Immature natural killer cell (primary cell): ENCODE data around the gene DNAJC21. TPM values are rescaled to one million over a fixed set of nuclear protein-coding genes. Genes with fewer than 3 reads are reported as not detected.
"Not testable (repeated sequence)": the region's sequence is repeated elsewhere in the genome, so short reads cannot be mapped to it uniquely, and the experiment has no call there.

Experiments used
- DNase-seq, 3 donors: peaks; one replicate each; pipeline ENCODE4 v3.0.0; 2022; ENCODE audit warnings: mixed read lengths in 1 of 3
- H3K27ac Mint-ChIP-seq, 6 donors: one replicate each; pipeline ENCODE4 v1.8.0; 2020; ENCODE audit warnings: mixed read lengths in 6 of 6, mild to moderate bottlenecking in 5 of 6, inconsistent platforms in 4 of 6, moderate library complexity in 3 of 6
- H3K27me3 Mint-ChIP-seq, 3 donors: one replicate each; pipeline ENCODE4 v1.8.0; 2020 to 2021; ENCODE audit warnings: low read depth in 3 of 3, mild to moderate bottlenecking in 3 of 3, mixed read lengths in 3 of 3, moderate library complexity in 3 of 3, inconsistent platforms in 1 of 3
- H3K36me3 Mint-ChIP-seq, 3 donors: one replicate each; pipeline ENCODE4 v1.8.0; 2020; ENCODE audit warnings: mixed read lengths in 3 of 3, inconsistent platforms in 2 of 3, mild to moderate bottlenecking in 2 of 3
- H3K4me1 Mint-ChIP-seq, 2 donors: one replicate each; pipeline ENCODE4 v1.8.0; 2020; ENCODE audit warnings: inconsistent platforms in 2 of 2, mild to moderate bottlenecking in 2 of 2, mixed read lengths in 2 of 2, moderate library complexity in 1 of 2
- H3K4me3 Mint-ChIP-seq, 5 donors: one replicate each; pipeline ENCODE4 v1.8.0; 2020; ENCODE audit warnings: mild to moderate bottlenecking in 5 of 5, mixed read lengths in 5 of 5, inconsistent platforms in 3 of 5, moderate library complexity in 3 of 5
- H3K9me3 Mint-ChIP-seq, 6 donors: one replicate each; pipeline ENCODE4 v1.8.0; 2020; ENCODE audit warnings: mild to moderate bottlenecking in 6 of 6, mixed read lengths in 6 of 6, inconsistent platforms in 4 of 6, moderate library complexity in 3 of 6
- polyA plus RNA-seq, 3 donors: library from polyadenylated mRNA; unstranded; fragments of 300-500 nt; fragmentation: Illumina TruSeq; gene quantifications; one replicate each; pipeline ENCODE4 v1.2.3, GENCODE V29; 2021

The DNAJC21 gene
- polyA plus RNA-seq, 3 donors from 2014 or later: 11.9 to 19.9 (median 15.2) TPM

DNA sequence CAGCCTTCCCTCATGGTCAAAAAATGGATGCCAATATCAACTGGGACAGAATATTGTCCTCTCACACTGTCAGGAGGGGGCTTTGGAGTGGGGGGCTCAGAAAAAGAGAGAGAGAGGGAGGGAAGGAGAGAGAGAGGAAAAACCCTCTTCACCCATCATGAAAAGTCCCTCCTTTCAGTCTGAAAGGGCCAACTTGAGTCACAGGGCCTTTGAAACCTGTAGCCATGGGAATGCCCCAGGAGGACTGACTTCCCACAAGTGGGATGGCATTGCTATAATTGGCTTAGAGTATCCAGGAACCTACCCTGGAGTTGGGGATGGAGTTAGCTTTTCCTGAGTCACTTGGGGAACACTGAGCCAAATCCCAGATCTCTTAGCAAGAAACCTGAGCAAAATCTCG, 41.2 kb downstream of the DNAJC21 start:
- H3K4me3 Mint-ChIP-seq: no peak overlapping the region
- H3K4me1 Mint-ChIP-seq: no peaks in the 10 kb centered on the region
- H3K36me3 Mint-ChIP-seq: peaks cover 4 to 19% (median 13%) of the 10 kb centered on the region in 3 donors
- no peak for DNase-seq
- peaks cover 0 to 4% (median 0%) of the 10 kb centered on the region in 6 donors for H3K9me3 Mint-ChIP-seq
- H3K27me3 Mint-ChIP-seq: peaks cover 0 to 3% (median 0%) of the 10 kb centered on the region in 3 donors
- no peak overlapping the region for H3K27ac Mint-ChIP-seq

DNA sequence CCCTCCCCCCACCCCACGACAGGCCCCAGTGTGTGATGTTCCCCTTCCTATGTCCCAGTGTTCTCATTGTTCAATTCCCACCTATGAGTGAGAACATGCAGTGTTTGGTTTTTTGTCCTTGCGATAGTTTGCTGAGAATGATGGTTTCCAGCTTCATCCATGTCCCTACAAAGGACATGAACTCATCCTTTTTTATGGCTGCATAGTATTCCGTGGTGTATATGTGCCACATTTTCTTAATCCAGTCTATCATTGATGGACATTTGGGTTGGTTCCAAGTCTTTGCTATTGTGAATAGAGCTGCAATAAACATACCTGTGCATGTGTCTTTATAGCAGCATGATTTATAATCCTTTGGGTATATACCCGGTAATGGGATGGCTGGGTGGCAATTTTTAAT, 42.3 kb downstream of the DNAJC21 start:
- not testable (repeated sequence) for H3K4me1 Mint-ChIP-seq, H3K36me3 Mint-ChIP-seq, DNase-seq, H3K4me3 Mint-ChIP-seq, H3K9me3 Mint-ChIP-seq, H3K27ac Mint-ChIP-seq, H3K27me3 Mint-ChIP-seq

DNA sequence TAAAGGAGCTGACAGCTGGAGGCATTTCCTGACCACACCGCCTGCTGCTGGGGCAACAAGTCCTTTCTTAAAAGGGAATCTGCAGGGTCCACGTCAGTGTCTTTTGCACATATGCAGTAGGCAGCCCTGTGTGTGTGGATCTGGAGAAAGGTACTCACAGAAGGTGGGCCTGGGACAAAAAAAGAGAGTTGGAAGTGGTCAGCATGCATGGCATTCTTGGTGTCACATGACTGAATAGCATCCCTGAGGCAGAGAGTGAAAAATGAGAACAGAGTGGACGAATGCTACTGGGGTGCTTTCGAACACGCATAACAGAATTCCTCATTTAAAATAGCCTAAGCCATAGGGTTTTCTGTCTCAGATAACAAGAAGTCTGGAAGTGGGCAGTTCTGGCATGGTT, 47.0 kb downstream of the DNAJC21 start:
- no peaks in the 10 kb centered on the region for H3K36me3 Mint-ChIP-seq
- peaks cover 0 to 2% (median 2%) of the 10 kb centered on the region in 3 donors for H3K27me3 Mint-ChIP-seq
- peaks cover 0 to 3% (median 0%) of the 10 kb centered on the region in 6 donors for H3K9me3 Mint-ChIP-seq
- no peak overlapping the region for H3K27ac Mint-ChIP-seq
- no peaks in the 10 kb centered on the region for H3K4me1 Mint-ChIP-seq
- H3K4me3 Mint-ChIP-seq: no peak overlapping the region
- no peak for DNase-seq

DNA sequence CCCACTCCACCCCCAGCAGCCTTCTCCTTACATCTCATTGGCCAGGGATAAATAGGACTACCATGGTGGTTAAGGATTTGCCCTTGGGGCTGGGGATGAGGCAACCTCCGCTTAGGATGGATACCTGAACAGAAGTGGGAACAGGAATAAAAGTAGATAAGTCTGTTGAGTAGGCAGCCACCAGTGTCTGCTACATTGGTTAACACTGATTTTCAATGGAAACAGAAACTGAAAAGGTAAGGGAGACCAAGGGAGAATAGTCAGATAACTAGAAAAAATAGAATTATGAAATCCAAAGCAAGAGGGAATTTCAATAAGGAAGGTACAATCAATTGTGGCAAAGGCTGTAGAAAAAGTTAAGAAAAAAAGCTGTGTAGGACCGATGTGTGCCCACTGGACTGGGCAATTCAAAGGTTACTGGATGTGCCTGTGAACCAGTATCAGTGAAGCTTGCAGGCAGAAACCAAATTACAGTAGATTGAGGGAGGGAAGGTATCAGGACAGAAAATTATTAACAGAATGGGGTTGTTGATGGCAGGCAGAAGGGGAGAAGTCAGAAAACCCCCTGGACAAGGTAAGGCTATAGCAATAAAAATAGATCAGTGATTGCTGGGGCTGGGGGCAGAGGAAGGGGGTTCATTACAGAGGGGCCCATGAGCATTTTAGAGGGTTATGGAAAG, 48.7 kb downstream of the DNAJC21 start:
- Mint-ChIP-seq H3K27me3 (peaks cover 0 to 2% (median 2%) of the 10 kb centered on the region in 3 donors), H3K9me3 (peaks cover 0 to 6% (median 0%) of the 10 kb centered on the region in 6 donors), H3K4me1 (no peaks in the 10 kb centered on the region), H3K36me3 (no peaks in the 10 kb centered on the region), H3K4me3 (no peak overlapping the region), H3K27ac (no peak overlapping the region)
- no peak for DNase-seq

DNA sequence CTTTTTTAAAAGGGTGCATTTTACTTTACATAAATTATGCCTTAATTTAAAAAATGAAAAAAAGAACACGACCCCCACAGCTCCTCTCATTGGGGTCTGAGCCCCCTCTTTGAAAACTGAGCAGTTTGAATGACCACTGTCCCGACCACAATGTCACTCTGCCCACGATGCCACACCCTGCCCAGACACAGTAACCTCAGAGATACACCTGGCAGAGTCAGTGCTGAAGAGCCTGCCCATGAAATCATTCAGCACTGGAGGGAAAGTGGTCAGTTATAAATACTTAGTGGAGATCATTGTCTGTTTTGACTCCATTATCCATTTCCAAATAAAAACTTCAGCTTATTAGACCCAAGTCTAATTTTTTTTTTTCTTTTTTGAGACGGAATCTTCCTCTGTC, 49.3 kb downstream of the DNAJC21 start:
- Mint-ChIP-seq H3K4me1 (no peaks in the 10 kb centered on the region), H3K27me3 (peaks cover 0 to 2% (median 2%) of the 10 kb centered on the region in 3 donors), H3K27ac (no peak overlapping the region), H3K4me3 (no peak overlapping the region), H3K36me3 (no peaks in the 10 kb centered on the region), H3K9me3 (peaks cover 0 to 6% (median 0%) of the 10 kb centered on the region in 6 donors)
- no peak for DNase-seq

DNA sequence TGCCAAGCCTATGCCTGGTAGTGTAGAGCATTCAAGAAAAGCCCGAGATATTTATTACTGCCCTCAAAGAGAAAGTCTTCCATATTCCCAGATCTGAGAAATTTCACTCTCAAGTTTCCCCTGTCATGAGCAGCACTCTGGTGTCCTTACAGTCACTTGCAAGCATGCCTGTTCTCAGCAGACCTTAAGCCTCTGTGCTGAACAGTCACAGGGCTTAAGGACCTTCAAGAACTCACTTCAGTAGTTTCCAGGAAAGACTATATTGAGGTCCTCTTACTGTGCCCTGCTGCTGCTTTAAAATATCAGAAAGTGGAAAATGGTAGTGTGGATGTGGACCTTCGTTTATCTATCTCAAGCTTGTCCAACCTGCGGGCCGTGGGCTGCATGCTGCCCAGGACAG, 53.5 kb downstream of the DNAJC21 start:
- Mint-ChIP-seq H3K9me3 (peaks cover 5 to 24% (median 18%) of the 10 kb centered on the region in 6 donors), H3K27ac (no peak overlapping the region), H3K27me3 (peaks cover 0 to 7% (median 3%) of the 10 kb centered on the region in 3 donors), H3K4me1 (no peaks in the 10 kb centered on the region), H3K4me3 (no peak overlapping the region), H3K36me3 (peaks cover 0 to 9% (median 6%) of the 10 kb centered on the region in 3 donors)
- no peak for DNase-seq

DNA sequence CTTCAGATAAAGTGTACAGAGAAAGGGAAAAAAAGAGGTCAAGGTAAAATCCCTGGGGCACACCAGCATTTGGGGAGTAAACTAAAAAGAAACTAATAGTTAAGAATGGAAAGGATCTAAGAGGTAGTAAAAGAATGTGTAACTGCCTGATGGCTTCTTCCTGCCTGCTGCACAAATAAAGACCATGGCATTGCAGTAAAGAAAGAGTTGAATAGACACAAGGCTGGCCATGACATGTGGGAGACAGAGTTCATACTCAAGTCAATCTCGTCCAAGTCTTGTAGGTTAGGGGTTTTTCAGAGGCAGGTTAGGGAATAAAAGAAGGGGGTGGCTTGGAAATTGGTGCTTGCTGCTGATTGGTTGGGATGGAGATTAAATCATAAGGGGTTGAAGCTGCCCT, 57.6 kb downstream of the DNAJC21 start:
- H3K4me1 Mint-ChIP-seq: no peaks in the 10 kb centered on the region
- no peak overlapping the region for H3K27ac Mint-ChIP-seq
- peaks cover 0 to 9% (median 6%) of the 10 kb centered on the region in 3 donors for H3K36me3 Mint-ChIP-seq
- DNase-seq: no peak
- no peak overlapping the region for H3K4me3 Mint-ChIP-seq
- H3K27me3 Mint-ChIP-seq: peaks cover 4 to 12% (median 9%) of the 10 kb centered on the region in 3 donors
- peaks cover 0 to 25% (median 18%) of the 10 kb centered on the region in 6 donors for H3K9me3 Mint-ChIP-seq

DNA sequence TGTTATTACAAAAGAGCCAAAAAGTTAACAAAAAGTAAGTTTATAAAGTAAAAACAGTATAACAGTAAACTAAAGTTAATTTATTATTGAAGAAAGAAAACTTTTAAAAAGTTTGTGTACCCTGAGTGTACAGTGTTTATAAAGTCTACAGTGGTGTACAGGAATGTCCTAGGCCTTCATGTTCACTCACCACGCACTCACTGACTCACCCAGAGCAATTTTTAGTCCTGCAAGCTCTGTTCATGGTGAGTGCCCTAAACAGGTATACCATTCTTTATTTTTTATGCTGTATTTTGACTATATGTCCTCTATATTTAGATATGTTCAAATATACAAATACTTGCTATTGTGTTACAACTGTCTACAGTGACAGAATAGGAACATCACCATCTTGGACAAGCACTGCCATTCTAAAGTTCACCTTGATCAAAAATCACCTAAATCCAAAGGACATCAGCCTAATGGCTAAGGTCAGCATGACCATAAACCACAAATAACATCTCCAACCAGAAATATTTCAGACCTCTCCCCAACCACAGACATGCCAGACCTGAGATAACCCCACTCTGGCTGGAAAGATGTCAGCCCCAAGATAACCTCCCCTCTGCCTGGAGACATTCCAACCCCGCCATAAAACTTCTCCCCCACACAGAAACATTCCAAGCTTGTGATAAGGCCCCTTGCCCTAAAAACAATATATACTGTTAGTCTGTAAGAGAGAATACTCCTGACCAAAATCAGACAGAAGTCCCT, 62.3 kb downstream of the DNAJC21 start:
- no peak for DNase-seq
- peaks cover 0 to 13% (median 10%) of the 10 kb centered on the region in 6 donors for H3K9me3 Mint-ChIP-seq
- no peak overlapping the region for H3K27ac Mint-ChIP-seq
- no peak overlapping the region for H3K4me3 Mint-ChIP-seq
- peaks cover 6 to 12% (median 8%) of the 10 kb centered on the region in 3 donors for H3K27me3 Mint-ChIP-seq
- H3K36me3 Mint-ChIP-seq: peaks cover 0 to 7% (median 4%) of the 10 kb centered on the region in 3 donors
- no peaks in the 10 kb centered on the region for H3K4me1 Mint-ChIP-seq

DNA sequence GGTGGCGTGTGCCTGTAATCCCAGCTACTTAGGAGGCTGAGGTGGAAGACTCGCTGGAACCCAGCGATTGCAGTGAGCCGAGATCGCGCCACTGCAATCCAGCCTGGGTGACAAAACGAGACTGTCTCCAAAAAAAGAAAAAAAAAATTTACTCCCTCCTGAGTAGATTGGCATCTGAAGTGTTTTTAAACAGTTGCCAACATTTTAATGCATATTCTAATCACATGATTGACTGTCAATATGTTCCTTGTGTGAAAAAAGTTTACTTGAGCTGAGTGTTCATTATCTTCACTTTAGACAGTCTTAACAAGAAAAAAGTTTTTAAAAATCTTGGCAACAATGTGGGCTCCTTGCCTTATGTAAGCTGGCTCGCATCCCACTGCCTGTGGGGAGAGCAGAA, 64.6 kb downstream of the DNAJC21 start:
- no peak for DNase-seq
- Mint-ChIP-seq H3K27me3 (peaks cover 0 to 11% (median 8%) of the 10 kb centered on the region in 3 donors), H3K36me3 (no peaks in the 10 kb centered on the region), H3K27ac (no peak overlapping the region), H3K9me3 (no peaks in the 10 kb centered on the region), H3K4me1 (no peaks in the 10 kb centered on the region), H3K4me3 (no peak overlapping the region)

DNA sequence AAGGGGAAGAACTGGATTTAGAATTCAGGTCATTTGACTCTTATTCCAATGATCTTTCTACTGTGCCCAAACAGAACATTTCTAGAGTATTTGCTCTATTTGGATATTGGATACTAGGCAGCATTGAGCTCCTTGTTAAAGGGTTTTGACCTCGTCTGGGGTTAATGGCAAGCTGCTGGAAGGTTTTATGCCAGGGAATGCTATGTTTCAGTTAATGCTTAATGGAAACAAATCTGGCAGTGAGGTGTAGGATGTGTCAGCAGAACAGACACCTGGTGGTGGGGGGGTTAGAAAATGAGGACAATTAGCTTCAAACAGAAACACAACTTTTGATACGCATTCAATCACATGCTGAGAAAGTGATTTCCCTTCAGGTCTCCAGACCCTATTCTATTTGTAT, 66.9 kb downstream of the DNAJC21 start:
- H3K9me3 Mint-ChIP-seq: no peaks in the 10 kb centered on the region
- H3K4me3 Mint-ChIP-seq: no peak overlapping the region
- H3K36me3 Mint-ChIP-seq: no peaks in the 10 kb centered on the region
- peaks cover 0 to 7% (median 4%) of the 10 kb centered on the region in 3 donors for H3K27me3 Mint-ChIP-seq
- no peaks in the 10 kb centered on the region for H3K4me1 Mint-ChIP-seq
- H3K27ac Mint-ChIP-seq: no peak overlapping the region
- no peak for DNase-seq

DNA sequence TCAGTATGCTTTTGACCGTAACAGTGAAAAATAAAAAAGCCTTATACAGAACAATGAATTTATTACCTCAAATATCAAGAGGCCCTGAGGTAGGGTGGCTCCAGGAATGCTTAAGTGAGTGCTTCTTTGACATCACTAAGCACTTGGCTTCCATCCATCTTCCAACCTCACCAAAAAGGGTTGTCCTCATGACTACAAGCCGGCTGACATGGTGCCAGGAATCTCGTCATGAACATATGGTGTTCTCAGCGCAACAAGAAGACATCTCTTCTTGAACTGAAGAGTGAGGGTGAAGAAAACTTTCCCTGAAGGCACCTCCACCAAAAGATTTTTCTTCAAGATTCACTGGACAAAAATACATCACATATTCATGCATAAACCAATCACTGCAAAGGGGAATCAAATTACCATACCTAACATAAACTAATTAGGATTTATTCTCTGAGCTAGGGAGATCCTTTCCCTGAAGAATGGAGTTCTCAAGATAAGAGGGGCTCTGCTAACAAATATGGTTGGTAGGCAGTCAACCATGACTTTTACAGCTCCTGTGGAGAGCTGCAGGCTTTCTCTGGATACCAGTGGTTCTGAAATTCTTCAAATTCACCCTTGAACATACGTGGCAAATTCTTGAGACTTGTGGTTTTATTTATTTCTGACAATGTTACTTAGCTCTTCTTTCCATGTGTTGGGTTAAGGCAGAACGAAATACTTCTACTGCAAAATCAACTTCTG, 68.9 kb downstream of the DNAJC21 start:
- H3K27ac Mint-ChIP-seq: no peak overlapping the region
- no peak for DNase-seq
- H3K9me3 Mint-ChIP-seq: no peaks in the 10 kb centered on the region
- H3K4me3 Mint-ChIP-seq: no peak overlapping the region
- H3K27me3 Mint-ChIP-seq: peaks cover 2 to 7% (median 6%) of the 10 kb centered on the region in 3 donors
- no peaks in the 10 kb centered on the region for H3K4me1 Mint-ChIP-seq
- H3K36me3 Mint-ChIP-seq: no peaks in the 10 kb centered on the region

DNA sequence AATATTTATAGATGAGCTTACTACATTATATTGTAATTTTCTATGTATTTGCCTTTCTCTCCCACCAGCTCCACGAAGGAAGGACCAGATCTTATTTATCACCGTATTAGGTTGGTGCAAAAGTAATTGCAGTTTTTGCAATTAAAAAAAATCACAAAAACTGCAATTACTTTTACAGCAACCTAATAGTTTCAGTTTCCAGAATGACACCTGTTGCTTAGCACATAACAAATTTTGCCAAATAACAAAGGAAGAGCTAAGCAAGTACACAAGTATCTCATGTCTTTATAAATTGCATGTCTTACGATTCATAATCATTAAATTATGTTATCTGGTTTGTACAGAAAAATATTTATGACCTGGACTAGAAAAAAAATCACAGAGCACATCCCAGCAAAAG, 72.5 kb downstream of the DNAJC21 start:
- peak overlapping the region in 1 of 6 donors; percentile 18 for H3K27ac Mint-ChIP-seq
- H3K4me1 Mint-ChIP-seq: no peaks in the 10 kb centered on the region
- no peaks in the 10 kb centered on the region for H3K36me3 Mint-ChIP-seq
- H3K9me3 Mint-ChIP-seq: no peaks in the 10 kb centered on the region
- DNase-seq: no peak
- no peak overlapping the region for H3K4me3 Mint-ChIP-seq
- peaks cover 3 to 7% (median 6%) of the 10 kb centered on the region in 3 donors for H3K27me3 Mint-ChIP-seq

DNA sequence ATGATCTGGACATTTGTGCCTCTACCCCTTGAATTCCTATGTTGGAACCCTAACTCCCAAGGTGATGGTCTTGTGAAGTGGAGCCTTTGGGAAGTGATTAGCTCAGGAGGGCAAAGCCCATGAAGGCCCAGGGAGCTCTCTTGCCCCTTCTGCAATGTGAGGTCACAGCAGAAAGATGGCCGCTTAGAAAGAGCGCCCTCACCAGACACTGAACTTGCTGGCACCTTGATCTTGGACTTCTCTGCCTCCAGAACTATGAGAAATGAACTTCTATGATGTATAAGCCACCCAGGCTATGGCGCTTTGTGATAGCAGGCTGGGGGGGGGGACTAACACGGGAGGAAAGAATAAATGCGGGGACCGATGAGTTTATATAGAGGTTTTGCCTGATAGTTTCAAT, 73.1 kb downstream of the DNAJC21 start:
- no peak for DNase-seq
- peaks cover 3 to 7% (median 6%) of the 10 kb centered on the region in 3 donors for H3K27me3 Mint-ChIP-seq
- no peaks in the 10 kb centered on the region for H3K9me3 Mint-ChIP-seq
- H3K36me3 Mint-ChIP-seq: no peaks in the 10 kb centered on the region
- H3K27ac Mint-ChIP-seq: no peak overlapping the region
- H3K4me3 Mint-ChIP-seq: no peak overlapping the region
- no peaks in the 10 kb centered on the region for H3K4me1 Mint-ChIP-seq
